Epithelial cell of esophagus (primary cell): ENCODE measurements around the gene LRIT2.
A peak's percentile ranks its signal among the peaks of the same experiment; 100 is the strongest.

Experiments
- DNase-seq: peaks from one replicate; pipeline ENCODE4 v3.0.0; 2010; ENCODE audit warnings: low read depth
- H3K4me3 ChIP-seq: 2 replicates; pipeline ENCODE4 v1.5.1; 2011; ENCODE audit warnings: mild to moderate bottlenecking, low read length, control low read depth
- TF ChIP-seq, protein P1 (sequence below): IDR thresholded peaks from 2 replicates; pipeline ENCODE4 v1.5.1; 2011; ENCODE audit warnings: low read depth, mild to moderate bottlenecking, low read length, control low read depth, inconsistent platforms; ENCODE audit not compliant: insufficient read depth; ENCODE audit errors: missing control alignments

LRIT2 gene

DNA sequence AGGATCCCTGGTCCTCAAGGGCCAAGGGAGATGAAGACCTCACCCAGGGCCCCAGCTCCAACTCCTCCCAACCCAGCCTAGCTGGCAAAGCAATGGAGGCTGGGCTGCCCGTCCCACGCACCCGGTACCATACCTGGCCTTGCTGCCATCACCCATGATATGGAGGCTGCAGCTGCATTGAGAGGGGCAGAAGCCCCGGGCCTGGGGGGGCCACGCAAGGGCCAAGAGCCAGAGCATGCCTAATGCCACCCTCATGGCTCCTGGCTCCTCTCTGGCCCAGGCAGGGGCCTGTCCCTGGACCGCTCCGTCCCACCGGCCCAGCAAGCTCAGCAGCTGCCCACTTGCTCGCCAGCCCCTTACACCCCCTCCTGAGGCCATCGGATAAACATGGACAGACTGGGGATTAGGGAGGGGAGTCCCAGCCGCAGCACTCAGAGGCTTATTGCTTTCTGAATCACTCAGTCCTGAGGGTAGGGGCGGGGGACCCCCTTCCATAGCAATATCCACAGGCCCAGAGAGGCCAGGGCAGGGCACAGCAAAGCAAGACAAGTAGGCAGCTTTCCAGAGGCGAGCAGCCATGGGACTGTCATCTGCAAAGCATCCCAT is 15.9 kb upstream of the LRIT2 start, which contains the start of gene LRIT1:
LRIT1 (minus strand) TSS at position 362 of the 606 bp plus-strand sequence; CDS start at position 255, 107 bp downstream.
- TF ChIP-seq, protein P1, sequence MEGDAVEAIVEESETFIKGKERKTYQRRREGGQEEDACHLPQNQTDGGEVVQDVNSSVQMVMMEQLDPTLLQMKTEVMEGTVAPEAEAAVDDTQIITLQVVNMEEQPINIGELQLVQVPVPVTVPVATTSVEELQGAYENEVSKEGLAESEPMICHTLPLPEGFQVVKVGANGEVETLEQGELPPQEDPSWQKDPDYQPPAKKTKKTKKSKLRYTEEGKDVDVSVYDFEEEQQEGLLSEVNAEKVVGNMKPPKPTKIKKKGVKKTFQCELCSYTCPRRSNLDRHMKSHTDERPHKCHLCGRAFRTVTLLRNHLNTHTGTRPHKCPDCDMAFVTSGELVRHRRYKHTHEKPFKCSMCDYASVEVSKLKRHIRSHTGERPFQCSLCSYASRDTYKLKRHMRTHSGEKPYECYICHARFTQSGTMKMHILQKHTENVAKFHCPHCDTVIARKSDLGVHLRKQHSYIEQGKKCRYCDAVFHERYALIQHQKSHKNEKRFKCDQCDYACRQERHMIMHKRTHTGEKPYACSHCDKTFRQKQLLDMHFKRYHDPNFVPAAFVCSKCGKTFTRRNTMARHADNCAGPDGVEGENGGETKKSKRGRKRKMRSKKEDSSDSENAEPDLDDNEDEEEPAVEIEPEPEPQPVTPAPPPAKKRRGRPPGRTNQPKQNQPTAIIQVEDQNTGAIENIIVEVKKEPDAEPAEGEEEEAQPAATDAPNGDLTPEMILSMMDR, result no peak
- no peak within 1 kb of the TSS for H3K4me3 ChIP-seq
- DNase-seq, result no peak

DNA sequence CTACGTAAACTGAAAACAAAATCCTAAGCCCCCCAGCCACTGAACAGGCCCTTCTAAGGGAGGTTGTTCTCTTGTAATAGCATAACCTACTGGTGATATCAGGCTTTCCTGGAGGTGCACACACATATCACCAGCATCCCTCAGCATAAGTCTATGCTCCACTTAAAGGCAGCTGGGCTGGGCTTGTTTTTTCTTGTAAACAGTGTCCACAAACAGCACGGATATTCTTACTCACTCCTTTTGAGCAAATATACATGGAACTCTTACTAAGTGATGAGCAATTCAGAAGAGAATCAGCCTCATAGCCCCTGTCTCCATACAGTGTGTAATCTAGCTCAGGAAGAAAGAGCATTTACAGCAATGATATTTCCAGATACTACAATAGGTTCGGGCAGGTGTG is 13.6 kb upstream of the LRIT2 start:
- no peak overlapping the region for H3K4me3 ChIP-seq
- peak; percentile 78 for DNase-seq
- TF ChIP-seq, protein P1, result no peak

DNA sequence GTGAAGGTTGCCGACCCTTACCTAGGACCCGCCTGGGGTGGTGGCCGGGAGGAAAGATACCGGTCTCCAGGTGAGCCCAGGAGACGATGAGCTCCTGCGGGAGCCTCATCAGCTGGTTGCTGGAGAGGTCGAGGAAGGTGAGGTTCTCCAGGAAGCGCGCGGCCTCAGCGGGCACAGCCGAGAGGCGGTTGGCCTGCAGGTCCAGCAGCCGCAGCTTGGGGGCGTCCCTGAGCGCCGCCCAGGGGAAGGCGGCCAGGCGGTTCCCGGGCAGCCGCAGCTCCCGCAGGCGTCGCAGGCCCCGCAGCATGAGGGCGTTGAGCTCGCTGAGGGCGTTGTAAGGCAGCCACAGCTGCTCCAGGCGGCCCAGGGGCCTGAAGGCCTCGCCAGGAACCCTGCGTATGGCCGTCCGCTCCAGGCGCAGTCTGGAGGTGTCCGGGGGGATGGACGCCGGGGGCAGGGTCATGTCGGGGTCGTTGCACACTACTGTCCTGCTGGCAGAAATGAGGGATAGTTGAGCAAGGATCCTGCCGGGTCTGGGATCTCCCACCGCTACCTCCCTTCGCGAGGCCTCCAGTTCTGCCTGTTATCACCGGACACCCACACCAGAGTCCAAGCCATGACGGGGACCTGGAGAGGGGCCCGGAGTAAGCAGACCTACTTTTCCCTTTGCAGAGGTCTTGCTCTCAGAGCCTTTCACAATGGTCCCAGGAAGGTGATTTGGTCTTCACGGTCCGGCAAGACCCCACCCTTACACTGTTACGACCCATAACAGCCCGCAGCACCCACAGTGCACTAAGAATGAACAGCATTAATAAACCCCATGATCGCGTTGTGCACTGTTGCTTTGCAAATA is 12.1 kb upstream of the LRIT2 start:
- TF ChIP-seq, protein P1, result no peak
- H3K4me3 ChIP-seq, result no peak overlapping the region
- DNase-seq, result no peak

DNA sequence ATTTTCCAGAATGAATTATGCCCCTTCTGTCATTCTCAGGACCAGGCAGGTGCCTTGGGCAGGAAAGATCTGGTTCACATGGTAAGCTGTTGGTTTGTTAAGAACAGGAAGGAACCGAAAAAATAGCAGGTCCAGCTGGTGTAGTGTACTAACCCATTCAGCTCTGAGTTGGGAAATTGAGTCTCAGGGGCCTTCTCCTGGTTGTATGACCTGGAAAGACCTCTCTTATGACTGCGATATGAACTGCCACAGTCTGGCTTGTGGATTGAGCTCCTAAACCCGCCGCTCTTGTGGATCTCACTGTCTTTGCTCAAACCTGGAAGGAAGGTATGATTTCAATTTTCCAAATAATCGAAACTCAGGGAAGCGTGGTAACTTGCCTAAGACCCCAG is 11.5 kb upstream of the LRIT2 start:
- TF ChIP-seq, protein P1, result no peak
- DNase-seq, result no peak
- no peak overlapping the region for H3K4me3 ChIP-seq

DNA sequence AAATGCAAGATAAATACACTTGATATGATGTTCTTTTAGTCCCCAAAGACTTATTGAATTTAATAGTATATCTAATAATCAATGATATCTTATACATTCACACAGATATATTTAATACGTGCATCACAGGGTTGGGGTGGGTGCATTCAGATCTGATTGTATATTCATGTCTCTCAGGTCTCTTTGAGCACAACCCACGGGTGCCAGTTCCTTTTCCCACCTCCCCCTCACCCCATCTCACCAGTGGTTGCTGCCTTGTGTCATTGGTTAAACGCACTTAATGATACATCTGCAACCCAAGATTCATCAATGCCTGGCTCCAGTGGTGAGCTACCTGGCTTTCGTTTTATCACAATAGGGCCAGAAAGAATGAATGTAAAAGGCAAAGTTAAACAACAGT is 9.8 kb upstream of the LRIT2 start:
- TF ChIP-seq, protein P1, result no peak
- H3K4me3 ChIP-seq, result no peak overlapping the region
- no peak for DNase-seq

DNA sequence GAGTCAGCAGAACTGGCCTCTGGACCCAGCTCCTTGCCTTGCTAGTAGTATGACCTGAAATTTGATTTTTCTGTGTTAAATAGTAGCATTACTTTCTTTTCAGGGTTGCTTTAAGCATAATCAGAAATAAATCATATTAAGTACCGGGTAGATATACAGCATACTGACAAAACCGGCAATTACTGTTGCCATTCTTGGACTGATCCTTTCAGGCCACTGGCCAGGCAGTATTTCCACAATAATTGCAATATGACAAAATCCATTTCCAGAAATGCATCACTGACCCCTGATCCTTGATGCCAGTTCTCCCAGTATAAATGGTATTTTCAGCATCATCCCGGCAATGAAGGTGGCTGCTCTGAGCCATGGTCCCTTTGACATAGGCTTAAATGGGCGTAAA is 9.1 kb upstream of the LRIT2 start:
- TF ChIP-seq, protein P1, result no peak
- no peak overlapping the region for H3K4me3 ChIP-seq
- no peak for DNase-seq

DNA sequence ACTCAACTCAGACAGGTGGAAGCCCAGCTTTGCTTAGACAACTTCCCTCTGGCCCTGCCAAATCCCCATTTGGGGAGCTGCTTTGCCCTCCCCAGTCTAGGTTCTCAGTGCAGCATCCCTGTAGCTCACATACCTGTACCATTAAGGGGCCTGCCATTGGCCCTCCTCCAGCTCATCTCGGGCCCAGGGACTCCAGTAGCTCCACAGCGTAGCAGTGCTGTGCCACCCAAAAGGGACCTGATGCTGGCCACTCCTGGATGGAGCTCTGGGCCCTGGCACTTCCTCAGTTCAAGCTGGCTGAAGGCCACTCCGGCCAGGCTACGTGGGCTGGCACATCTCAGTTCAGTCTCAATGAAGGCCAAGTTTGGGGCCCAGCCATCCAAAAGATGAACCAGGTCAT is 8.6 kb upstream of the LRIT2 start:
- DNase-seq, result no peak
- no peak overlapping the region for H3K4me3 ChIP-seq
- TF ChIP-seq, protein P1, result no peak
